ENCODE measurements around the gene FAM13C. TPM values are rescaled to one million over a fixed set of nuclear protein-coding genes. Genes with fewer than 3 reads are reported as not detected.

FAM13C gene
- total and polyA plus RNA-seq, 12 donors = 8.9 to 92.8 (median 34.1) TPM

DNA sequence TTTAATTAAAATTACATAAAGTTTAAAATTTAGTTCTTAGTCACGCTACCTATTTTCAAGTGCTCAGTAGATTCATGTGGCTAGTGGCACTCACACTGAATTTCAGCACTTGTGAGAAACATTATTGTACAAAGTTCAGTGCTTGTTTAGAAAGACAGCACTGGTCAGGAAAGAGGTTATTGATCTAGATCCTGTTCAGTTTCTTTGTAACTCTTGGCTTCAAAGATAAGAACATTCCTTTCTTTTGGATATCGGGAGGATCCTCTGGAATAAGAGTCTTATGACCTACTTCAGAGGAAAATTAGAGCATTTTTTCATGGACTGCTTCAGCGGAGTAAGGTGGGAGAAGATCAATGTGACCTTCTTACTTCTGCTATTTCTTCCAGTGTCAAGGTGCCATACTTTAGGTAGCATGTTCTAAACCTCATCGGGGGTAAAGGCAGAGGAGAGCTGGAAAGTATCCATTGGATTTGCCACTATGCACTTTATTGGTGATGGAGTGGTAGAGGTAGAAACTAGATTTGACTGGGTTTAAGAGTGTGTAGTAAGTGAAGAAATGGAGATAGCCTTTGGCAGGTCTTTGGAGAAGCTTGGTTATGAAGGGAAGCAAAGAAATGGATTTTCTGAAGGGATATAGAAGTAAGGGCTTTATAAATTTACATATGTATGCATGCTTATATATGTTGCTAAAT lies 146.0 kb downstream of the FAM13C start:
- DNase-seq = no peak
- Histone ChIP-seq H3K4me1 (replicated peaks in 1 of 2) (peaks cover 0 to 1% of the 10 kb centered on the region in 2 donors), H3K36me3 (replicated peaks in 1 of 2) (no peaks in the 10 kb centered on the region), H3K4me3 (no peak overlapping the region), H3K27me3 (no peaks in the 10 kb centered on the region), H3K27ac (no peak overlapping the region), H3K9me3 (replicated peaks in 1 of 3) (no peaks in the 10 kb centered on the region)
- 54 to 67% (median 63%) methylated on average over 4 of the region's 4 CpGs for WGBS, 4 donors
- TF ChIP-seq, protein P1, sequence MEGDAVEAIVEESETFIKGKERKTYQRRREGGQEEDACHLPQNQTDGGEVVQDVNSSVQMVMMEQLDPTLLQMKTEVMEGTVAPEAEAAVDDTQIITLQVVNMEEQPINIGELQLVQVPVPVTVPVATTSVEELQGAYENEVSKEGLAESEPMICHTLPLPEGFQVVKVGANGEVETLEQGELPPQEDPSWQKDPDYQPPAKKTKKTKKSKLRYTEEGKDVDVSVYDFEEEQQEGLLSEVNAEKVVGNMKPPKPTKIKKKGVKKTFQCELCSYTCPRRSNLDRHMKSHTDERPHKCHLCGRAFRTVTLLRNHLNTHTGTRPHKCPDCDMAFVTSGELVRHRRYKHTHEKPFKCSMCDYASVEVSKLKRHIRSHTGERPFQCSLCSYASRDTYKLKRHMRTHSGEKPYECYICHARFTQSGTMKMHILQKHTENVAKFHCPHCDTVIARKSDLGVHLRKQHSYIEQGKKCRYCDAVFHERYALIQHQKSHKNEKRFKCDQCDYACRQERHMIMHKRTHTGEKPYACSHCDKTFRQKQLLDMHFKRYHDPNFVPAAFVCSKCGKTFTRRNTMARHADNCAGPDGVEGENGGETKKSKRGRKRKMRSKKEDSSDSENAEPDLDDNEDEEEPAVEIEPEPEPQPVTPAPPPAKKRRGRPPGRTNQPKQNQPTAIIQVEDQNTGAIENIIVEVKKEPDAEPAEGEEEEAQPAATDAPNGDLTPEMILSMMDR (IDR thresholded peaks at IDR 0.05) = no peak
- TF ChIP-seq POLR2A (IDR thresholded peaks at IDR 0.05) = no peak
- intact Hi-C loops (cut with DNase I) = no loop called here

DNA sequence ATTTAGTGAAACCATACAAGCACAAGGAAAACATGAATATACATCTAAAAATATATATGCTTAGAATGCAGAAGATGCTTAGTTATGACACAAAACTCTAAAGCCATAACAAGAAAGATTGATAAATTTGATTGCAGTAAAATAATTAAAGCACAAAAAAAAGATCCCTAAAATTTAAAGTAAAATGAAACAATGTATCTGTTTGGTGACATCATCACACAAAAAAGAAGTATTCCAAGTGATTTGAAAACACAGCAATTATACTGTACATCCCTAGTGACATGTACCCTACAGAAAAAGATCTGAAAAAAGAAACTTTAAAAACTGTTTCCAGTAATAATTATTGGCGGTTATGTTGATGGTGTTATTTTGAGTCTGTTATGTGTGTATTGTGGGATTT lies 148.2 kb downstream of the FAM13C start:
- H3K4me1 ChIP-seq (replicated peaks in 1 of 2) = no peaks in the 10 kb centered on the region
- no peaks in the 10 kb centered on the region for H3K9me3 ChIP-seq (replicated peaks in 1 of 3)
- no peaks in the 10 kb centered on the region for H3K27me3 ChIP-seq
- DNase-seq = no peak
- WGBS, 4 donors = 95 to 99% (median 97%) methylated on average over 1 of the region's 1 CpG
- H3K36me3 ChIP-seq (replicated peaks in 1 of 2) = no peaks in the 10 kb centered on the region
- no peak overlapping the region for H3K4me3 ChIP-seq
- intact Hi-C loops (cut with DNase I) = no loop called here
- no peak overlapping the region for H3K27ac ChIP-seq
- TF ChIP-seq POLR2A (IDR thresholded peaks at IDR 0.05) = no peak
- TF ChIP-seq, protein P1 (IDR thresholded peaks at IDR 0.05) = no peak

DNA sequence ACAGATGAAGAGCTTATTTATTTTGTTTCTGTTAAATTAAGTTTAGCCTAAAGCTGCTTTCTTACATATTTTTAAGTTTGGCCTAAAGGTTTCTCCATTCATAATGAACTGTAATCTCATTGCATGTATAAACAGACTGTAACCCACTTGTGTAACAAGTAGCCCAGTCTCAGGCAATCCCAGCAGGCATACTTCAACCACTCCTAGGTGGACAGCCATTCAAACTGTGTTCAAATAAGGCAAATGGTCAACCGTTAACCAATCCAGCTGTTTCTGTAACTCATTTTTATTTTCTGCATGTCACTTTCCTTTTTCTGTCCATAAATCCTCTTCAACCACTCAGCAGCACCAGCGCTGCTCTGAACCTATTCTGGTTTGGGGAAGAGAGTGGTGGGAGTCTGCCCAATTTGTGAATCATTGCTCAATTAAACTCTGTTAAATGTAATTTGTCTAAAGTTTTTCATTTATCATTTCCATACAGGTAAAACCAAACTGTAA lies 150.0 kb downstream of the FAM13C start:
- no peak for TF ChIP-seq POLR2A (IDR thresholded peaks at IDR 0.05)
- TF ChIP-seq, protein P1 (IDR thresholded peaks at IDR 0.05) = no peak
- Histone ChIP-seq H3K27me3 (no peaks in the 10 kb centered on the region), H3K4me3 (no peak overlapping the region), H3K36me3 (replicated peaks in 1 of 2) (no peaks in the 10 kb centered on the region), H3K4me1 (replicated peaks in 1 of 2) (no peaks in the 10 kb centered on the region), H3K27ac (no peak overlapping the region), H3K9me3 (replicated peaks in 1 of 3) (no peaks in the 10 kb centered on the region)
- WGBS, 4 donors = 86 to 89% (median 88%) methylated on average over 2 of the region's 2 CpGs
- intact Hi-C loops (cut with DNase I) = no loop called here
- DNase-seq = no peak

DNA sequence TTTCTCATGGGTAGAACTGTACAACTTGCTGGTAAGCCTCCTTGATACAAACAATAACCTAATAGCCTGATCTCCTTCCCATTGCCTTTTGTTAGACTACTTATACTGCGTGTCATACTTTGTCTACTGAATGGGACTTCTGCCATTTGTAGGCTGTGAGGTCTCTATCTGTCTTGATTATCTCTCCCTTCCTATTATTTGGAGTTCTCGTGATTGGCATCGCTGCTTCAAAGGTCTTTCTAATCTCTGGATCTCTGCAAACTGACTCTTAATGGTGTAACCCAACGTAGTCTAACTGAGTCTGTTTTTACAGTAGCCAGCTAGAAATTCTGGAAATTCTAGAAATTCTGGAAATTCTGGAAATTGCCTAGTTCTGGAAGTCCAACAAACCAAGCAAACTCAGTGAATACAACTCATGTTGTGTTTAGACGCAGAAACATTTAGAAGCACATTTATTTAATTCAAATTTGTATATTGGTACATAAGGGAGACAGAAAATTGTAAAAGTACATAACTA lies 156.1 kb downstream of the FAM13C start:
- peaks cover 0 to 19% of the 10 kb centered on the region in 2 donors for H3K4me1 ChIP-seq (replicated peaks in 1 of 2)
- intact Hi-C loops (cut with DNase I) = no loop called here
- H3K9me3 ChIP-seq (replicated peaks in 1 of 3) = no peaks in the 10 kb centered on the region
- 85 to 93% (median 93%) methylated on average over 5 of the region's 5 CpGs for WGBS, 4 donors
- no peaks in the 10 kb centered on the region for H3K36me3 ChIP-seq (replicated peaks in 1 of 2)
- no peak overlapping the region for H3K4me3 ChIP-seq
- no peak for DNase-seq
- TF ChIP-seq, protein P1 (IDR thresholded peaks at IDR 0.05) = no peak
- TF ChIP-seq POLR2A (IDR thresholded peaks at IDR 0.05) = no peak
- H3K27ac ChIP-seq = no peak overlapping the region
- no peaks in the 10 kb centered on the region for H3K27me3 ChIP-seq

Other genes starting within 250 kb of the FAM13C start
- 10 to 100 TPM in 7 of 9 donors, 1 to 10 TPM in 2; 3.2 to 59.5 (median 28.4) TPM for gene PHYHIPL, start 185.9 kb downstream of the FAM13C start, total RNA-seq
- gene PHYHIPL, start 185.9 kb downstream of the FAM13C start, polyA plus RNA-seq = 10 to 100 TPM in 2 of 3 donors, 1 to 10 TPM in 1; 7.2 to 20.0 (median 13.7) TPM